ENCODE results near the gene ZNF544. TPM values are rescaled to one million over a fixed set of nuclear protein-coding genes. Genes with fewer than 3 reads are reported as not detected.
A peak's percentile ranks its signal among the peaks of the same experiment; 100 is the strongest.

ZNF544 gene
- total RNA-seq, 1 experiment from 2014 or later, result 50.5 TPM

GRCh38 chr19:58212336-58213074, 16.2 kb upstream of the ZNF544 start:
- POLR2A ChIA-PET (ENCODE audit: low non-redundant PET), result no interaction called here

DNA sequence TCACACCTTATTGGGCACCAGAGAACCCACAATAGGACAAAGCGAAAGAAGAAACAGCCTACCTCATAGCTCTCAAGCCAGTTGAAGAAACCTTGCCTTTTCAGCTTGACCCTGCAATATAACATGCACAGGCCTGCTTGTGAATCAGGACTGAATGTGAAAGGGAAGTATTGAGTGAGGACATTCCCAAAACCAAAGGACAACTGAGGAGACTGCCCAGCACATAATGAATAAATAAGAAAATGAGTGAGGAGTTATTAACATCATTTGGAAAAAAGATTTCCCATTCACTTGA, 15.7 kb upstream of the ZNF544 start:
- Histone ChIP-seq H3K27ac (ENCODE audit: low read depth, low read length, poor library complexity, severe bottlenecking) (no peak overlapping the region), H3K9me3 (ENCODE audit: low read depth, low read length, poor library complexity, severe bottlenecking) (peaks cover 54% of the 10 kb centered on the region), H3K4me3 (ENCODE audit: low read depth, low read length, poor library complexity, severe bottlenecking) (no peak overlapping the region), H3K27me3 (replicated peaks; ENCODE audit: insufficient read depth, low read depth, low read length, poor library complexity) (no peaks in the 10 kb centered on the region), H3K4me1 (ENCODE audit: insufficient read depth, low read length, poor library complexity, severe bottlenecking) (no peaks in the 10 kb centered on the region), H3K36me3 (ENCODE audit: insufficient read depth, low read length, poor library complexity, severe bottlenecking) (peaks cover 59% of the 10 kb centered on the region)
- ChIA-PET CTCF (no interaction called here), POLR2A (ENCODE audit: low non-redundant PET) (no interaction called here)
- intact Hi-C loops (cut with micrococcal nuclease; ENCODE audit: unreplicated experiment), result no loop called here
- TF ChIP-seq EZH2 (IDR thresholded peaks at IDR 0.05; ENCODE audit: borderline replicate concordance, low read depth, low read length, poor library complexity, severe bottlenecking) (no peak), CTCF (conservative IDR thresholded peaks at IDR 0.05; ENCODE audit: low read depth, low read length) (no peak)
- BruUV-seq (replicated peaks), result no TSS peak
- no peak for DNase-seq (ENCODE audit: low spot score)

More at GRCh38 chr19:58212336-58213074, 16.2 kb upstream of the ZNF544 start:
- Histone ChIP-seq H3K4me1 (ENCODE audit: insufficient read depth, low read length, poor library complexity, severe bottlenecking) (no peaks in the 10 kb centered on the region), H3K36me3 (ENCODE audit: insufficient read depth, low read length, poor library complexity, severe bottlenecking) (peaks cover 65% of the 10 kb centered on the region), H3K27me3 (replicated peaks; ENCODE audit: insufficient read depth, low read depth, low read length, poor library complexity) (no peaks in the 10 kb centered on the region), H3K9me3 (ENCODE audit: low read depth, low read length, poor library complexity, severe bottlenecking) (peaks cover 57% of the 10 kb centered on the region), H3K27ac (ENCODE audit: low read depth, low read length, poor library complexity, severe bottlenecking) (no peak overlapping the region), H3K4me3 (ENCODE audit: low read depth, low read length, poor library complexity, severe bottlenecking) (no peak overlapping the region)
- CTCF ChIA-PET, result no interaction called here
- BruUV-seq (replicated peaks), result TSS peak; percentile 45
- TF ChIP-seq CTCF (conservative IDR thresholded peaks at IDR 0.05; ENCODE audit: low read depth, low read length) (no peak), EZH2 (IDR thresholded peaks at IDR 0.05; ENCODE audit: borderline replicate concordance, low read depth, low read length, poor library complexity, severe bottlenecking) (no peak)
- intact Hi-C loops (cut with micrococcal nuclease; ENCODE audit: unreplicated experiment), result no loop called here
- no peak for DNase-seq (ENCODE audit: low spot score)

GRCh38 chr19:58217069-58217481, 11.6 kb upstream of the ZNF544 start:
- BruUV-seq (replicated peaks), result no TSS peak
- Histone ChIP-seq H3K9me3 (ENCODE audit: low read depth, low read length, poor library complexity, severe bottlenecking) (peaks cover 27% of the 10 kb centered on the region), H3K27me3 (replicated peaks; ENCODE audit: insufficient read depth, low read depth, low read length, poor library complexity) (no peaks in the 10 kb centered on the region), H3K4me1 (ENCODE audit: insufficient read depth, low read length, poor library complexity, severe bottlenecking) (no peaks in the 10 kb centered on the region), H3K36me3 (ENCODE audit: insufficient read depth, low read length, poor library complexity, severe bottlenecking) (peaks cover 20% of the 10 kb centered on the region), H3K4me3 (ENCODE audit: low read depth, low read length, poor library complexity, severe bottlenecking) (no peak overlapping the region), H3K27ac (ENCODE audit: low read depth, low read length, poor library complexity, severe bottlenecking) (no peak overlapping the region)
- ChIA-PET POLR2A (ENCODE audit: low non-redundant PET) (no interaction called here), CTCF (no interaction called here)
- no peak for DNase-seq (ENCODE audit: low spot score)
- TF ChIP-seq CTCF (conservative IDR thresholded peaks at IDR 0.05; ENCODE audit: low read depth, low read length) (no peak), EZH2 (IDR thresholded peaks at IDR 0.05; ENCODE audit: borderline replicate concordance, low read depth, low read length, poor library complexity, severe bottlenecking) (no peak)
- intact Hi-C loops (cut with micrococcal nuclease; ENCODE audit: unreplicated experiment), result no loop called here
